GM13977 (cell line): ENCODE data around the gene ZNF414.

ENCODE experiments used
- DNase-seq: peaks from one replicate; pipeline ENCODE4 v3.0.0; 2012; ENCODE audit warnings: low spot score
- in situ Hi-C: fragments of 300-500 bp; cut with MboI; formaldehyde crosslinking; loops from one replicate; pipeline ENCODE4 v1.12.0; 2022; ENCODE audit warnings: low sequenced_read_pairs, low pct_unique_long_range_greater_than_20kb, mixed read lengths, inconsistent platforms; ENCODE audit not compliant: unreplicated experiment
- TF ChIP-seq, protein P1 (sequence below): IDR thresholded peaks from 2 replicates; pipeline ENCODE4 v1.5.1; 2012; ENCODE audit warnings: mild to moderate bottlenecking, control low read depth; ENCODE audit not compliant: insufficient read depth; ENCODE audit errors: extremely low read depth, missing control alignments

The ZNF414 gene

DNA sequence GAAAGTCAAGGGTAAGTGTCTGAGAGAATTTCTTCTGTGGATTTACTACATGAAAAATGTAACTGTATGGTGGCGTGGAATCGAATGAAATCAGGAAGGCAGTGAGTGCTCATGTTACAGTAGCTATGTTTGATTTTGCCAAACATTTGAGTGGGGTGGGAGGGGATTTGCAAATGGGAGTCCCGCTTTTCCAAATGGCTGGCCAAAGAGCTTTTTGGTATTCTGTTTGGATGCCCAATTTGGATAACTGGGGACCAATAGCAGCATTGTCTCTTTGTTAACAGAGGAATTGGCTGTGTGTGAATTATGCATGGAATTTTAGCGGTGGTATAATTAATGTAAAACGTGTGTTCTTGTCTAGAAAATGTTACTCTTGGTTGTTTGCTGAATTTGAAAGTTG, 51.4 kb downstream of the ZNF414 start:
- in situ Hi-C loops: no loop called here
- TF ChIP-seq, protein P1, sequence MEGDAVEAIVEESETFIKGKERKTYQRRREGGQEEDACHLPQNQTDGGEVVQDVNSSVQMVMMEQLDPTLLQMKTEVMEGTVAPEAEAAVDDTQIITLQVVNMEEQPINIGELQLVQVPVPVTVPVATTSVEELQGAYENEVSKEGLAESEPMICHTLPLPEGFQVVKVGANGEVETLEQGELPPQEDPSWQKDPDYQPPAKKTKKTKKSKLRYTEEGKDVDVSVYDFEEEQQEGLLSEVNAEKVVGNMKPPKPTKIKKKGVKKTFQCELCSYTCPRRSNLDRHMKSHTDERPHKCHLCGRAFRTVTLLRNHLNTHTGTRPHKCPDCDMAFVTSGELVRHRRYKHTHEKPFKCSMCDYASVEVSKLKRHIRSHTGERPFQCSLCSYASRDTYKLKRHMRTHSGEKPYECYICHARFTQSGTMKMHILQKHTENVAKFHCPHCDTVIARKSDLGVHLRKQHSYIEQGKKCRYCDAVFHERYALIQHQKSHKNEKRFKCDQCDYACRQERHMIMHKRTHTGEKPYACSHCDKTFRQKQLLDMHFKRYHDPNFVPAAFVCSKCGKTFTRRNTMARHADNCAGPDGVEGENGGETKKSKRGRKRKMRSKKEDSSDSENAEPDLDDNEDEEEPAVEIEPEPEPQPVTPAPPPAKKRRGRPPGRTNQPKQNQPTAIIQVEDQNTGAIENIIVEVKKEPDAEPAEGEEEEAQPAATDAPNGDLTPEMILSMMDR: no peak
- no peak for DNase-seq

DNA sequence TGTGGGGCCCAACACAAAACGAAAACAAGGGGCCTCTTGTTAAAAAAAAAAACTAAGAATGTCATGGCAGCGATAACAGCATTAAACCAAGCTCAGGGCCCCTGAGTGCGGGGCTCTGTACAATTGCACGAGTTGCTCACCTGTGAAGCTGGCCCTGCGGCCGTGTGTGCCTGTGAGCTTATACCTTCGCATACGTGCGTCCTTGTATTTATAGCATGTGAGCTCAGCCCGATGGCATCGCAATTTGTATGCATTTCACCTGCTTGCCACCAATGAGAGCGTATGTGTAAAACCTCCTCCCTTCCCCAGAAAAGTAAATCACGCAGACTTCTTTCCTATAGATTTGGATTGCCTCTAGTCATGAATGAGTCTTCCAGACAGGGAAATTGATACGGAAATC, 52.1 kb downstream of the ZNF414 start:
- no peak for DNase-seq
- TF ChIP-seq, protein P1: no peak
- in situ Hi-C loops: no loop called here

DNA sequence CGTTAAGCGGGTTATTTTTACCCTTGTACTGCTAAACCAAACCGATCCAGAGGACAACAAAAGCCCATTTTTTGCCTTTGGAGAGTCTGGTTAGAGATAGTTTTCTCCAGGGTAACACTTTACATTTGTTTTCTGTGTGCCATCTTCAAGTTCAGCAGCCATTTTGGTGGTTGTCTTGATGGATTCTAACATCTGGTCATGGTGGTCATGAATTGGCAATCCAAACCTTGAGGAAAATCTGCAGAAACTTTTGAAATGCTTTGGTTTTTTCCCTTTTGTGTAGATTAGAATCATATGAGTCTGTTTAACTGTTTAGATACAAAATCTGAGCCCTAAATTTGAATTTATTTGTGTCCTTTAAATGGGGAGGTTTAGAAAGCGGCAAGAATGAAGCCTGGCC, 52.6 kb downstream of the ZNF414 start:
- in situ Hi-C loops: no loop called here
- DNase-seq: no peak
- TF ChIP-seq, protein P1: no peak

DNA sequence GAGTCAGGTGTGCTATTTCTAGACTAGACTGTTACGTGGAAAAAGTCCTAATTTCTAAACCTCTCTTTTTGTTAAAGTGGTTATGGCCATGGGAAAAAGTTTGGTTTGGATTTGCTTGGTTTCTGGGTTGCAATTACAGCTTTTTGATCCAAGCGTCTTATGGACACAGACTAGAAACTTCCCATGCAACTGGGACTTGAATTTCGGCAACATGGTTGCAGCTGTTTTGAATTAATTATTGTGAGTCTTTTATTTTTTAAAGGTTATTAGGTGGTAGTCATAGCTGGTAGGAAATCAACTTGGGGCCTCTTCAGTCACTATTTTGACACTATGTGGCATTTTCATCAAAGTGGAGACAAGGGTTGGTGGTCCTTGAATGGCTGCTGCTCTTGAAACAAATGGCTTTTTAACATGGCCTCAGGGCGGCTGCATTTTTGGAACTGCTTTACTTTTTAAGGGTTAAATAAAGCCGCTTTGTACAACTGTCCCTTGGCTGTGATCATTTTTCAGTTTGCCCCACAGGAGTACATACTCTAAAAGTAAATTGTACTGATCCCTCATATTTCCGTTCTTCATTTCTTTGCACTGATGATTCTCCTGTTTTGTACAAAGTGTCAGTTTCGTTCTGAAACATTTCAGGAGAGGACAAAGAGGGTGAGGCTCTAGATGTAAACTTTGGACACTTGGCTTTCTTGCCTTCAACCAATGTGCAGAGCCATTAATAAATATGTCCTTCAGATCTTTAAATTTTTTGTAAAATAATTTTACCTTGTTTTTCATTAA, 53.3 kb downstream of the ZNF414 start:
- TF ChIP-seq, protein P1: no peak
- DNase-seq: no peak
- in situ Hi-C loops: no loop called here
